H1 (cell line): ENCODE results near the gene SLCO4A1. TPM values are rescaled to one million over a fixed set of nuclear protein-coding genes. Genes with fewer than 3 reads are reported as not detected.

Experiments used
- CTCF ChIA-PET: fragments of 300-600 bp; sonication (Branson Sonifier 250); formaldehyde crosslinking; loops from one replicate; lab custom pipeline; 2021; ENCODE audit not compliant: partially characterized antibody; lab: Charles Lee
- POLR2A ChIA-PET: fragments of 300-600 bp; sonication (Branson Sonifier 250); formaldehyde crosslinking; loops from one replicate; lab custom pipeline; 2021; ENCODE audit warnings: inconsistent platforms; ENCODE audit not compliant: partially characterized antibody; lab: Charles Lee
- DNase-seq, 2 experiments: peaks; one replicate each; pipeline versions ENCODE4 v3.0.0 to v3.0.0-alpha.2; 2010 to 2022; ENCODE audit warnings: low spot score in 2 of 2, low read depth in 1 of 2, mixed read lengths in 1 of 2
- FAIRE-seq: peaks from 2 replicates; lab custom pipeline; 2011; peaks lifted over from hg19 to GRCh38; lab: Jason Lieb, UNC
- H2AFZ ChIP-seq: 2 replicates; pipeline ENCODE4 v1.8.1; 2012; ENCODE audit warnings: low read length, inconsistent platforms
- H2AK5ac ChIP-seq: 2 replicates; pipeline ENCODE4 v1.6.1; 2013; ENCODE audit warnings: low read depth, low read length
- H2BK120ac ChIP-seq: replicated peaks from 2 replicates; pipeline ENCODE3; 2013; ENCODE audit warnings: low read depth, low read length, inconsistent platforms
- H2BK12ac ChIP-seq: 2 replicates; pipeline ENCODE4 v1.6.1; 2013; ENCODE audit warnings: low read depth, low read length
- H2BK15ac ChIP-seq: 2 replicates; pipeline ENCODE4 v1.6.1; 2013; ENCODE audit warnings: low read length
- H2BK20ac ChIP-seq: 2 replicates; pipeline ENCODE4 v1.6.1; 2013; ENCODE audit warnings: low read length
- H2BK5ac ChIP-seq: 2 replicates; pipeline ENCODE4 v1.6.1; 2013; ENCODE audit warnings: low read depth, low read length
- H3K14ac ChIP-seq: 2 replicates; pipeline ENCODE4 v1.6.1; 2013; ENCODE audit warnings: inconsistent platforms; ENCODE audit not compliant: insufficient read length
- H3K18ac ChIP-seq: 2 replicates; pipeline ENCODE4 v1.6.1; 2013; ENCODE audit warnings: low read length; ENCODE audit errors: extremely low read depth
- H3K23ac ChIP-seq: 2 replicates; pipeline ENCODE4 v1.6.1; 2013; ENCODE audit warnings: inconsistent platforms; ENCODE audit not compliant: insufficient read length
- H3K23me2 ChIP-seq: 2 replicates; pipeline ENCODE4 v1.6.1; 2013; ENCODE audit warnings: low read depth, low read length
- H3K27ac ChIP-seq: 2 replicates; pipeline ENCODE4 v1.6.1; 2011; ENCODE audit warnings: low read depth, low read length, inconsistent platforms
- H3K27me3 ChIP-seq, 4 experiments: replicated peaks in 1 of 4; 1 replicate in 1 of 4; 2 replicates in 3 of 4; pipeline versions ENCODE4 v1.6.1 to v1.8.1; 2011 to 2013; ENCODE audit warnings: low read length in 3 of 4, mild to moderate bottlenecking in 3 of 4, inconsistent platforms in 2 of 4, mixed read lengths in 2 of 4, moderate library complexity in 1 of 4; ENCODE audit not compliant: control insufficient read depth in 3 of 4, insufficient read depth in 3 of 4; ENCODE audit errors: extremely low read depth in 1 of 4
- H3K36me3 ChIP-seq, 4 experiments: 2 replicates each; pipeline versions ENCODE4 v1.6.1 to v1.8.1; 2011 to 2013; ENCODE audit warnings: mild to moderate bottlenecking in 4 of 4, low read length in 3 of 4, moderate library complexity in 2 of 4, control low read depth in 1 of 4, inconsistent platforms in 1 of 4; ENCODE audit not compliant: insufficient read depth in 4 of 4, control insufficient read depth in 2 of 4
- H3K4ac ChIP-seq: replicated peaks from 2 replicates; pipeline ENCODE3; 2013; ENCODE audit warnings: low read length, low read depth, mixed read lengths, inconsistent platforms; ENCODE audit not compliant: insufficient read length
- H3K4me1 ChIP-seq, 4 experiments: replicated peaks in 1 of 4; 1 replicate in 1 of 4; 2 replicates in 3 of 4; pipeline versions ENCODE4 v1.6.1 to v1.8.1; 2011 to 2013; ENCODE audit warnings: low read length in 3 of 4, inconsistent platforms in 2 of 4, mixed read lengths in 1 of 4; ENCODE audit not compliant: insufficient read depth in 4 of 4, control insufficient read depth in 3 of 4
- H3K4me2 ChIP-seq, 2 experiments: 2 replicates each; pipeline versions ENCODE4 v1.6.1 to v1.8.1; 2011 to 2013; ENCODE audit warnings: low read depth in 2 of 2, low read length in 2 of 2, control low read depth in 1 of 2, inconsistent platforms in 1 of 2, mild to moderate bottlenecking in 1 of 2; ENCODE audit not compliant: insufficient read depth in 1 of 2
- H3K4me3 ChIP-seq, 4 experiments: fragments of 200-600, 300-600 bp in 1 of 4; sonication (generic), shearing (Covaris generic), sonication (Bioruptor Twin) in 1 of 4; 2 replicates each; pipeline versions ENCODE4 v1.5.1 to v1.8.1; 2011 to 2016; ENCODE audit warnings: low read length in 4 of 4, low read depth in 3 of 4, control low read depth in 2 of 4, inconsistent platforms in 2 of 4, mild to moderate bottlenecking in 2 of 4, mixed read lengths in 1 of 4, moderate library complexity in 1 of 4; ENCODE audit not compliant: insufficient read depth in 2 of 4; ENCODE audit errors: extremely low read depth in 1 of 4
- H3K56ac ChIP-seq: replicated peaks from 2 replicates; pipeline ENCODE3; 2013; ENCODE audit warnings: low read depth, mild to moderate bottlenecking, mixed read lengths, low read length, inconsistent platforms; ENCODE audit not compliant: insufficient read length
- H3K79me1 ChIP-seq: 2 replicates; pipeline ENCODE4 v1.6.1; 2013; ENCODE audit warnings: low read depth, low read length, control low read depth
- H3K79me2 ChIP-seq, 2 experiments: 2 replicates each; pipeline versions ENCODE4 v1.6.1 to v1.8.1; 2012 to 2013; ENCODE audit warnings: low read length in 2 of 2, mild to moderate bottlenecking in 2 of 2, inconsistent platforms in 1 of 2; ENCODE audit not compliant: insufficient read depth in 2 of 2, control insufficient read depth in 1 of 2
- H3K9ac ChIP-seq, 4 experiments: replicated peaks in 1 of 4; 1 replicate in 1 of 4; 2 replicates in 3 of 4; pipeline versions ENCODE4 v1.6.1 to v1.8.1; 2011 to 2013; ENCODE audit warnings: low read depth in 3 of 4, low read length in 3 of 4, control low read depth in 2 of 4, mild to moderate bottlenecking in 2 of 4, moderate library complexity in 2 of 4, inconsistent platforms in 1 of 4; ENCODE audit errors: extremely low read depth in 1 of 4
- H3K9me3 ChIP-seq, 2 experiments: 2 replicates each; pipeline versions ENCODE4 v1.6.1 to v1.8.1; 2012 to 2013; ENCODE audit warnings: mild to moderate bottlenecking in 2 of 2, moderate library complexity in 2 of 2, control low read depth in 1 of 2, inconsistent platforms in 1 of 2, low read depth in 1 of 2, low read length in 1 of 2, mixed read lengths in 1 of 2; ENCODE audit not compliant: insufficient read depth in 2 of 2
- H4K20me1 ChIP-seq, 2 experiments: replicated peaks in 1 of 2; 2 replicates each; pipeline versions ENCODE3 to v1.8.1; 2011 to 2013; ENCODE audit warnings: inconsistent platforms in 2 of 2, low read length in 2 of 2, mild to moderate bottlenecking in 1 of 2; ENCODE audit not compliant: insufficient read depth in 2 of 2, control insufficient read depth in 1 of 2
- H4K5ac ChIP-seq: 2 replicates; pipeline ENCODE4 v1.6.1; 2013; ENCODE audit warnings: low read length, low read depth, mixed read lengths, inconsistent platforms; ENCODE audit not compliant: insufficient read length
- H4K8ac ChIP-seq: 2 replicates; pipeline ENCODE4 v1.8.0; 2013; ENCODE audit warnings: mild to moderate bottlenecking, moderate library complexity, low read length, inconsistent platforms; ENCODE audit not compliant: insufficient read depth; ENCODE audit errors: extremely low read depth
- H4K91ac ChIP-seq: replicated peaks from 2 replicates; pipeline ENCODE3; 2013; ENCODE audit warnings: low read length, mixed read lengths, inconsistent platforms; ENCODE audit not compliant: insufficient read length
- BRCA1 ChIP-seq: IDR thresholded peaks from 2 replicates; pipeline ENCODE4 v1.6.1; 2012; ENCODE audit warnings: low read depth, low read length, improper control_type of control experiment
- CBX5 ChIP-seq: fragments of 300-800, 300-1000 bp; sonication (generic); IDR thresholded peaks from 2 replicates; pipeline ENCODE4 v1.7.1; 2016; ENCODE audit warnings: antibody characterized with exemption, low read length, low read depth
- CEBPB ChIP-seq: IDR thresholded peaks from 2 replicates; pipeline ENCODE4 v1.6.1; 2012; ENCODE audit warnings: low read depth, low read length
- CREB1 ChIP-seq: IDR thresholded peaks from 2 replicates; pipeline ENCODE4 v1.6.1; 2012; ENCODE audit warnings: inconsistent platforms
- HDAC2 ChIP-seq, 2 experiments: fragments of 300-600 bp in 1 of 2; sonication (generic) in 1 of 2; IDR thresholded peaks; 2 replicates each; pipeline ENCODE4 v1.6.1; 2011 to 2012; ENCODE audit warnings: low read depth in 2 of 2, low read length in 2 of 2, mild to moderate bottlenecking in 2 of 2, moderate library complexity in 2 of 2, borderline replicate concordance in 1 of 2, inconsistent platforms in 1 of 2
- JUN ChIP-seq: IDR thresholded peaks from 2 replicates; pipeline ENCODE4 v1.6.1; 2011; ENCODE audit warnings: low read depth, mild to moderate bottlenecking, improper control_type of control experiment, low read length
- KDM1A ChIP-seq: fragments of 200-600, 300-600 bp; sonication (generic); IDR thresholded peaks from 2 replicates; pipeline ENCODE4 v1.7.1; 2016; ENCODE audit warnings: mild to moderate bottlenecking, low read length, borderline replicate concordance
- PHF8 ChIP-seq: fragments of 200-600 bp; sonication (generic); conservative IDR thresholded peaks from 2 replicates; pipeline ENCODE4 v1.7.1; 2012; ENCODE audit warnings: low read depth, mild to moderate bottlenecking, inconsistent platforms, low read length, moderate library complexity
- RBBP5 ChIP-seq: IDR thresholded peaks from 2 replicates; pipeline ENCODE4 v1.7.1; 2012; ENCODE audit warnings: low read depth, mild to moderate bottlenecking, inconsistent platforms, low read length, moderate library complexity, borderline replicate concordance
- ZNF274 ChIP-seq: IDR thresholded peaks from 2 replicates; pipeline ENCODE4 v1.7.0; 2012; ENCODE audit warnings: low read length, borderline replicate concordance; ENCODE audit errors: extremely low read depth
- WGBS, 2 experiments: shearing (Covaris generic) in 1 of 2; methylation state at CpG; one replicate each; pipeline versions ENCODE4 v1.1.6 to v1.1.7; 2013 to 2015; ENCODE audit warnings: low lambda C conversion rate in 2 of 2, mixed read lengths in 2 of 2, inconsistent platforms in 1 of 2, low coverage in 1 of 2, missing lambda C conversion rate in 1 of 2; ENCODE audit not compliant: insufficient replicate concordance in 2 of 2, insufficient coverage in 1 of 2, insufficient read length in 1 of 2; ENCODE audit errors: extremely low coverage in 1 of 2, missing lambda C conversion rate in 1 of 2; 5-methylcytosine and 5-hydroxymethylcytosine counted together
- polyA plus RNA-seq, 7 experiments: library from polyadenylated mRNA; depleted of rRNA in 3 of 7; stranded (reverse) in 5 of 7; unstranded in 2 of 7; fragments of >200 nt in 5 of 7; fragments of 200-250 nt in 2 of 7; gene quantifications; 1 replicate in 5 of 7; 2 replicates in 1 of 7; 4 replicates in 1 of 7; pipeline versions ENCODE4 v1.2.1 to v1.2.3, GENCODE V29; 2011 to 2013; ENCODE audit warnings: missing spikeins in 2 of 7, mixed read lengths in 2 of 7
- total RNA-seq: library from RNA; stranded (reverse); fragmentation: NEBNext Ultra II Directional; extraction: Animal tissue kit (Norgen Biotek cat#: 25700); gene quantifications from 2 replicates; pipeline ENCODE4 v1.2.1, GENCODE V29; 2021

The SLCO4A1 gene
- total and polyA plus RNA-seq, 2 of the 8 experiments (the other 6 are each of a cell fraction or from before 2014, with no cell fraction given): 10.5 to 18.5 TPM

DNA sequence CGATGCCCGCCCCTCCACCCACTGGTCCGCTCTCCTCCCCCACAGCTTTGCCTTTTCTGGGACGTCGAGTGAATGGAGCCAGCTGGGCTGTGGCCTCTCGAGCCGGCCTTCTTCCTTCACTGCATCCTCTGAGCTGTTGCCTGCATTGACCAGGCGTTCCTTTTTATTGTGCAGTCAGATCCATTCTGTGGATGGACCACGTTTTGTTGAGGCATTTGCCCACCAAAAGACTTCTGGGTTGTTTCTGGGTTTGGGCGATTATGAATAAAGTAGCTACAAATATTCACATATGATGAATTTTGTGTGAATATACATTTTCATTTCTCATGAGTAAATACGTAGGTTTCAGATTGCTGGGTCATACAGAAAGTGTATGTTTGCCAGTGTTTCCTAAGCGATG lies 76.2 kb downstream of the SLCO4A1 start:
- FAIRE-seq (no peak), DNase-seq (no peak)
- Histone ChIP-seq H3K9me3 (peaks cover 0 to 12% of the 10 kb centered on the region in 2 experiments; a peak in 1 of 4 replicates), H3K27me3 (peaks cover 0 to 2% (median 0%) of the 10 kb centered on the region in 4 experiments; a peak in 1 of 7 replicates), H3K79me1 (no peaks in the 10 kb centered on the region), H2BK120ac (no peak overlapping the region), H2AFZ (no peak overlapping the region), H2BK5ac (no peak overlapping the region), H2BK15ac (no peak overlapping the region), H3K4me3 (no peak overlapping the region), H2BK12ac (no peak overlapping the region), H3K9ac (no peak overlapping the region), H3K27ac (no peak overlapping the region), H3K36me3 (no peaks in the 10 kb centered on the region), H3K79me2 (no peaks in the 10 kb centered on the region), H3K23ac (no peak overlapping the region), H4K8ac (no peak overlapping the region), H3K23me2 (no peaks in the 10 kb centered on the region), H3K14ac (no peak overlapping the region), H2AK5ac (no peak overlapping the region), H3K56ac (no peak overlapping the region), H4K20me1 (no peaks in the 10 kb centered on the region), H4K5ac (no peak overlapping the region), H4K91ac (no peak overlapping the region), H2BK20ac (no peak overlapping the region), H3K4me1 (no peaks in the 10 kb centered on the region), H3K4ac (no peak overlapping the region), H3K18ac (no peak overlapping the region), H3K4me2 (no peak overlapping the region)
- POLR2A ChIA-PET: interaction anchor here (1.2 kb wide), 1 partner anchor 11 kb away, joined by 4 read pairs; no protein-coding TSS in a partner anchor
- CTCF ChIA-PET: interaction anchor here (0.5 to 2.3 kb wide), 5 partner anchors 11 to 89 kb away, joined by 3 to 18 read pairs (median 4); partner anchors contain the start of gene NTSR1
- 72% methylated on average over 9 of the region's 12 CpGs; no CpG with 5 or more reads in 1 of the 2 experiments for WGBS, 2 experiments
- TF ChIP-seq KDM1A (no peak), JUN (no peak), ZNF274 (no peak), CEBPB (no peak), RBBP5 (no peak), BRCA1 (no peak), CBX5 (no peak), PHF8 (no peak), CREB1 (no peak), HDAC2 (IDR thresholded peaks at IDR 0.05; ENCODE audit: borderline replicate concordance in 1 of 2, low read depth in 2 of 2, low read length in 2 of 2) (no peak)
